Activated B cell treated with CpG ODN at 0.5 μM for 24 hours (primary cell): ENCODE data around the gene GCK. TPM values are rescaled to one million over a fixed set of nuclear protein-coding genes. Genes with fewer than 3 reads are reported as not detected.
"Not testable (repeated sequence)": the region's sequence is repeated elsewhere in the genome, so short reads cannot be mapped to it uniquely, and the experiment has no call there.

Experiments
- ATAC-seq: fragments of 200-7000 bp; cut with Tn5 transposase; one replicate; pipeline ENCODE4 v1.10.0; 2021; ENCODE audit warnings: low read depth, mild to moderate bottlenecking, moderate library complexity
- CTCF ChIA-PET: fragments of 350-600 bp; sonication (Branson Sonifier 250); formaldehyde crosslinking; loops from one replicate; lab custom pipeline; 2021; ENCODE audit warnings: antibody characterized with exemption; lab: Charles Lee
- POLR2A ChIA-PET: fragments of 350-600 bp; sonication (Branson Sonifier 250); formaldehyde crosslinking; loops from one replicate; lab custom pipeline; 2021; ENCODE audit warnings: antibody characterized with exemption; lab: Charles Lee
- DNase-seq: peaks from one replicate; pipeline ENCODE4 v3.0.0; 2022
- H3K27ac Mint-ChIP-seq: one replicate; pipeline ENCODE4 v1.8.0; 2020; ENCODE audit warnings: mixed read lengths
- H3K27me3 Mint-ChIP-seq: one replicate; pipeline ENCODE4 v1.8.0; 2021; ENCODE audit warnings: mixed read lengths
- H3K36me3 Mint-ChIP-seq: one replicate; pipeline ENCODE4 v1.8.0; 2021; ENCODE audit warnings: low read depth, mixed read lengths
- H3K4me1 Mint-ChIP-seq: one replicate; pipeline ENCODE4 v1.8.0; 2021; ENCODE audit warnings: mixed read lengths
- H3K4me3 Mint-ChIP-seq: one replicate; pipeline ENCODE4 v1.8.0; 2020; ENCODE audit warnings: mild to moderate bottlenecking, mixed read lengths
- H3K9me3 Mint-ChIP-seq: one replicate; pipeline ENCODE4 v1.8.0; 2020; ENCODE audit warnings: mixed read lengths
- intact Hi-C: fragments of 100-400 bp; cut with micrococcal nuclease; formaldehyde crosslinking; loops from one replicate; pipeline ENCODE4 v1.15.1; 2024
- total RNA-seq: library from RNA; stranded (reverse); gene quantifications from 2 replicates; pipeline ENCODE4 v1.2.3, GENCODE V29; 2022
- TF ChIP-seq, protein P1 (sequence below): fragments of 200-600 bp; IDR thresholded peaks from one replicate; pipeline ENCODE4 v1.8.0; 2022; ENCODE audit warnings: antibody characterized with exemption, mild to moderate bottlenecking

GCK gene
- total RNA-seq, 1 donor from 2014 or later = 0.13 TPM

DNA sequence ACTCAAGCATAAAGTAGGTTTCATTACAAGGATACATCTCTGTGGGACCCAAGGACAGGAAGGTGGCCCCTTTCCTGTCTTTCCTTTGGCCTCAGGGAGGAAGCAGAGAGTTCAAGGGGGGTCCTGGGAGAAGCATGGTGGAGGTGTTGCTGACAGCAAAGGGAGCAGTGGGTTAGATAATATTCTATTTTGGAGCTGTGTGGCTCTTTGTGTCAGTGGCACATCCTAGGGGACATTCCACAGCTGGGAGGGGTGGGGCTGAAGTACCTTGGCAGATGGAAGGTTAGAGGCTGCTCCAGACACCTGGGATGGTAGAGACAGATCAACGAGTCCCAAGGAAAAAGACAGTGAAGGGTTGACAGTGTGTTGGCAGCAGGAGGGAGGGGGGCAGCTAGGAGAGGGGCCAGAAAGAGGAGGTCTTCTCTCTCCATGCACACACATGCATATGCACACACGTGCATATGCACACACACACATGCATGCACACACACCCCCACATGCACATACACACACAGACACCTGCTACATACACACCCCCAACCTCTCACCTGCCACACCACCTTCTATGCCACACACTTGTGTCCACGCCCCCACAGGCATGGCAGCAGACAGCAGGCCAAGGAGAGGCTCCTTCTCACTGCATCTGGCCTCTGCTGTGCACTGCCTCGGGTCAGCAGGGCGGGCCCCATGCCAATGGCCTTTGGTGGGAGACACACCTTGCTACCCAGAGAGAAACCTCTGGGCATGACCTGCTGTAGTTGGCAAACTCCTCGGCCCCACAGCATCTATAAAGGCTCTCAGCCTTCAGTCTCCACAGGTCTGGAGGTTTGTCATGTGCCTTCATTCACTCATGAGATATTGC, 60.3 kb downstream of the GCK start:
- no peak overlapping the region for H3K27ac Mint-ChIP-seq
- CTCF ChIA-PET = no interaction called here
- peaks cover 8% of the 10 kb centered on the region for H3K9me3 Mint-ChIP-seq
- no peak for ATAC-seq
- H3K4me1 Mint-ChIP-seq = peaks cover 3% of the 10 kb centered on the region
- POLR2A ChIA-PET = no interaction called here
- no peaks in the 10 kb centered on the region for H3K36me3 Mint-ChIP-seq
- no peak for DNase-seq
- H3K27me3 Mint-ChIP-seq = no peaks in the 10 kb centered on the region
- no peak overlapping the region for H3K4me3 Mint-ChIP-seq
- TF ChIP-seq, protein P1, sequence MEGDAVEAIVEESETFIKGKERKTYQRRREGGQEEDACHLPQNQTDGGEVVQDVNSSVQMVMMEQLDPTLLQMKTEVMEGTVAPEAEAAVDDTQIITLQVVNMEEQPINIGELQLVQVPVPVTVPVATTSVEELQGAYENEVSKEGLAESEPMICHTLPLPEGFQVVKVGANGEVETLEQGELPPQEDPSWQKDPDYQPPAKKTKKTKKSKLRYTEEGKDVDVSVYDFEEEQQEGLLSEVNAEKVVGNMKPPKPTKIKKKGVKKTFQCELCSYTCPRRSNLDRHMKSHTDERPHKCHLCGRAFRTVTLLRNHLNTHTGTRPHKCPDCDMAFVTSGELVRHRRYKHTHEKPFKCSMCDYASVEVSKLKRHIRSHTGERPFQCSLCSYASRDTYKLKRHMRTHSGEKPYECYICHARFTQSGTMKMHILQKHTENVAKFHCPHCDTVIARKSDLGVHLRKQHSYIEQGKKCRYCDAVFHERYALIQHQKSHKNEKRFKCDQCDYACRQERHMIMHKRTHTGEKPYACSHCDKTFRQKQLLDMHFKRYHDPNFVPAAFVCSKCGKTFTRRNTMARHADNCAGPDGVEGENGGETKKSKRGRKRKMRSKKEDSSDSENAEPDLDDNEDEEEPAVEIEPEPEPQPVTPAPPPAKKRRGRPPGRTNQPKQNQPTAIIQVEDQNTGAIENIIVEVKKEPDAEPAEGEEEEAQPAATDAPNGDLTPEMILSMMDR = no peak
- intact Hi-C loops = no loop called here

DNA sequence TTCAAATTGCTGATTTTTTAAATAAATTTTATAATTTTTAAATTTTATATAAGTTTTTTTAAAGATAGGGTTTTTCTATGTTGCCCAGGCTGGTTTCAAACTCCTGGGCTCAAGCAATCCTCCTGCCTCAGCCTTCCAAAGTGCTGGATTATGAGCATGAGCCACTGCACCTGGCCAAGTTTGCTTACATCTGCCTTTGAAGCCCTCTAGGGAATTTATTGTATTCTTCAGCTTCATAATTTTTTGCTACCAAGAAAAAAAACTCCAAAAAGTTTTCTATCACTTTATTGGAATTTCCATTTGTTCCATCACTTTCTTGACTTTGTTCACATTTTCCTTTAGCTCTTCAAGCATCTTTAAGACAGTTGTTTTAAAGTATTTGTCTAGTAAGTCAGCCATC, 62.1 kb downstream of the GCK start:
- Mint-ChIP-seq H3K4me1 (peaks cover 13% of the 10 kb centered on the region), H3K27me3 (no peaks in the 10 kb centered on the region), H3K9me3 (peaks cover 8% of the 10 kb centered on the region), H3K27ac (no peak overlapping the region), H3K36me3 (peaks cover 2% of the 10 kb centered on the region), H3K4me3 (no peak overlapping the region)
- ATAC-seq = no peak
- intact Hi-C loops = no loop called here
- no peak for DNase-seq
- TF ChIP-seq, protein P1 = no peak
- ChIA-PET CTCF (interaction anchor here (0.7 kb wide), 1 partner anchor 39 kb away, joined by 3 read pairs; no protein-coding TSS in a partner anchor), POLR2A (interaction anchor here (0.6 kb wide), 1 partner anchor 49 kb away, joined by 3 read pairs; no protein-coding TSS in a partner anchor)

DNA sequence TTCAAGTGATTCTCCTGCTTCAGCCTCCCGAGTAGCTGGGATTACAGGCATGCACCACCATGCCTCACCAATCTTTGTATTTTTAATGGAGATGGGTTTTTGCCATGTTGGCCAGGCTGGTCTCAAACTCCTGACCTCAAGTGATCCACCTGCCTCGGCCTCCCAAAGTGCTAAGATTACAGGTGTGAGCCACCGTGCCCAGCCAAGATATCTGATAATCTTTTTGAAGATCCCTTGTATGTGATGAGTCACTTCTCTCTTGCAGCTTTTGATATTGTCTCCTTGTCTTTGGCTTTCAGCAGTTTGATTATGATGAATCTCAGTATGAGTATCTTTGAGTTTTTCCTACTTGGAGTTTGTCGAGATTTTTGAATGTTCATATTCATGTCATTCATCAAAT, 62.7 kb downstream of the GCK start:
- peaks cover 17% of the 10 kb centered on the region for H3K4me1 Mint-ChIP-seq
- H3K27me3 Mint-ChIP-seq, H3K36me3 Mint-ChIP-seq, H3K9me3 Mint-ChIP-seq, H3K27ac Mint-ChIP-seq, DNase-seq, H3K4me3 Mint-ChIP-seq, intact Hi-C loops, ATAC-seq: not testable (repeated sequence)
- ChIA-PET POLR2A (interaction anchor here (0.9 kb wide), 1 partner anchor 74 kb away, joined by 5 read pairs; the partner anchor contains the start of gene YKT6), CTCF (interaction anchor here (1.5 kb wide), 1 partner anchor 70 kb away, joined by 4 read pairs; no protein-coding TSS in a partner anchor)

DNA sequence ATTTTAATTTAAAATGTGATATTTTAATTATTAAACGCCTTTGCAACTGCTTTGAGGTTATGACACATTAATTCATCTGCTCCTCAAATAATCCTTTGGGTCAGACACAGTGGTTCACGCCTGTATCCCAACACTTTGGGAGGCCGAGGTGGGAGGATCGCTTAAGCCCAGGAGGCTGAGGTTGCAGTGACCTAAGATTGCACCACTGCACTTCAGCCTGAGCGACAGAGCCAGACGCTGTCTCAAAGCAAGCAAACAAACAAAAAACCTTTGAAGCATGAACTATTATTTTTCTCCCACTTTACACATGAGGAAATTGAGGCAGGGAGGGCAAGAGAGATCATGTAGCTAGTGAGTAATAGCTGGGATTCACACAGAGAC, 64.4 kb downstream of the GCK start:
- CTCF ChIA-PET = no interaction called here
- Mint-ChIP-seq H3K4me3 (peak overlapping the region; percentile 19), H3K27me3 (no peaks in the 10 kb centered on the region), H3K4me1 (peaks cover 24% of the 10 kb centered on the region), H3K36me3 (peaks cover 16% of the 10 kb centered on the region), H3K27ac (no peak overlapping the region), H3K9me3 (peaks cover 8% of the 10 kb centered on the region)
- ATAC-seq (no peak), DNase-seq (no peak)
- POLR2A ChIA-PET = interaction anchor here (1.0 to 2.4 kb wide), 2 partner anchors 19 to 84 kb away, joined by 3 to 7 read pairs; no protein-coding TSS in a partner anchor
- intact Hi-C loops = loop anchor here (5.0 kb wide), 2 partner anchors 722 to 987 kb away; partner anchors contain the start of genes H2AZ2 and TBRG4
- TF ChIP-seq, protein P1 = no peak

DNA sequence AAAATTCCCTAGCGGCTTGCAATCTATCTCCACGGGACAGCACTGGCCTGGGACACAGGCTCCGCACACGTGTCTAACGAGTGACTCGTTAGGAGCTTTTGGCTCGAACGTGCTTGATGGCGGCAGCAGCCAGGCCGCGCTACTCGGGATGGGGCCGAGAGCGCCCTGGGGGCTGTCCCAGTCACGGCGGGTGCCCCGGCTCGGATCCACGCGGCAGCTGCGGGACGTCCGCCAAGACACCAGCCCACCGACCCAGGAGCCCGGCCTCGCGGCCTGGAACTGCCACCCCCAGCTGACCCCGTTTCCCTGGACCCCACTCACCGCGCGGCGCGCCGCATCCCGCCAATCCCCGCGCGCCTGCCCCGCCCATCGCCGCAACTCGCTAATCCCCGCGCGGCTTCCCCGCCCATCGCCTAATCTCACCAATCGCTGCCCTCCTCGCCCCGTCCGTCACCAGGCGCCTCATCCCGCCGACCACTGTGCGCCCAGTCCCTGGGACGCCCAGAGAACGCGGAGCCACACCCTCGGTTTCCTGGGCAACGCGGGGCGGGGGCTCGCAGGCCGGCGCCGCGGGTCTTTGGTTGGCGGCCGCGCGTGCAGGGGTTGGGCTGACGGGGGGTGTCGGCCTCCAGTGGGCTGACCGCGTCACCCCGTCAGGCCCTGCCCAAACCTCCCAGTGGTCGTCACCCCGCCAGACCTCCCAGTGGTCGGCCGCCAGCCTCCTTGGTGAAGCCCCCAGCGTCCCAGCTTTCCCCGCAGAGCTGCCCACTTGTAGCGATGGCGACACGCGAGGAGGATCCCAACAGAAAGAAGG, 65.8 kb downstream of the GCK start, which contains the start of gene POLD2:
Gene POLD2 (minus strand): TSS at position 359 of the 814 bp plus-strand sequence. CDS start 1,495 bp downstream, outside the sequence.
- Mint-ChIP-seq H3K4me3 (peak within 1 kb of the TSS; percentile 88), H3K27ac (peak within 1 kb of the TSS; percentile 79), H3K4me1 (peaks cover 25% of the 10 kb centered on the region), H3K9me3 (peaks cover 8% of the 10 kb centered on the region), H3K27me3 (no peaks in the 10 kb centered on the region), H3K36me3 (peaks cover 29% of the 10 kb centered on the region)
- DNase-seq (peak; percentile 96), ATAC-seq (peak; percentile 98)
- TF ChIP-seq, protein P1 = no peak
- ChIA-PET CTCF (interaction anchor here (1.2 to 1.6 kb wide), 3 partner anchors 23 to 74 kb away, joined by 3 to 5 read pairs (median 4); no protein-coding TSS in a partner anchor), POLR2A (interaction anchor here (0.6 to 2.4 kb wide), 14 partner anchors 9 to 759 kb away, joined by 3 to 20 read pairs (median 5); partner anchors contain the start of genes DBNL and YKT6)
- intact Hi-C loops = loop anchor here (1.0 to 5.0 kb wide), 9 partner anchors 19 to 989 kb away; partner anchors contain the start of genes AEBP1, DBNL, H2AZ2 and POLM
